Astrocyte (in vitro differentiated cells and primary cell): ENCODE data around the gene NTM. TPM values are rescaled to one million over a fixed set of nuclear protein-coding genes. Genes with fewer than 3 reads are reported as not detected.

Experiments
- DNase-seq: peaks from one replicate; pipeline ENCODE4 v3.0.0-alpha.2; 2010; ENCODE audit warnings: low read depth
- FAIRE-seq: peaks from 2 replicates; lab custom pipeline; 2011; peaks lifted over from hg19 to GRCh38; lab: Jason Lieb, UNC
- H2AFZ ChIP-seq: 2 replicates; pipeline ENCODE4 v1.6.0; 2012; ENCODE audit warnings: low read depth, low read length, inconsistent platforms
- H3K27ac ChIP-seq: 2 replicates; pipeline ENCODE4 v1.5.1; 2011; ENCODE audit warnings: low read depth, low read length, inconsistent platforms
- H3K27me3 ChIP-seq: 2 replicates; pipeline ENCODE4 v1.6.0; 2011; ENCODE audit warnings: low read length, inconsistent platforms; ENCODE audit not compliant: insufficient read depth
- H3K36me3 ChIP-seq: 2 replicates; pipeline ENCODE4 v1.5.1; 2011; ENCODE audit warnings: low read length, inconsistent platforms; ENCODE audit not compliant: insufficient read depth
- H3K4me1 ChIP-seq: 2 replicates; pipeline ENCODE4 v1.5.1; 2011; ENCODE audit warnings: low read length, inconsistent platforms; ENCODE audit not compliant: insufficient read depth
- H3K4me2 ChIP-seq: 2 replicates; pipeline ENCODE4 v1.6.0; 2012; ENCODE audit warnings: low read length, inconsistent platforms
- H3K4me3 ChIP-seq: 2 replicates; pipeline ENCODE4 v1.5.1; 2011; ENCODE audit warnings: low read depth, mild to moderate bottlenecking, low read length, inconsistent platforms; ENCODE audit not compliant: insufficient read depth
- H3K79me2 ChIP-seq: 2 replicates; pipeline ENCODE4 v1.6.0; 2012; ENCODE audit warnings: mild to moderate bottlenecking, low read length, inconsistent platforms; ENCODE audit not compliant: insufficient read depth
- H3K9ac ChIP-seq: 2 replicates; pipeline ENCODE4 v1.6.0; 2012; ENCODE audit warnings: mild to moderate bottlenecking, low read length, inconsistent platforms
- H3K9me3 ChIP-seq: 2 replicates; pipeline ENCODE4 v1.5.1; 2012; ENCODE audit warnings: low read depth, mild to moderate bottlenecking, low read length, inconsistent platforms; ENCODE audit not compliant: insufficient read depth
- H4K20me1 ChIP-seq: 2 replicates; pipeline ENCODE4 v1.6.0; 2012; ENCODE audit warnings: low read length, inconsistent platforms; ENCODE audit not compliant: insufficient read depth
- H3K27ac Mint-ChIP-seq: one replicate; pipeline ENCODE4 v1.8.0; 2021; ENCODE audit warnings: mild to moderate bottlenecking, mixed read lengths; ENCODE audit not compliant: unreplicated experiment
- H3K27me3 Mint-ChIP-seq: one replicate; pipeline ENCODE4 v1.8.0; 2021; ENCODE audit warnings: low read depth, mixed read lengths; ENCODE audit not compliant: unreplicated experiment
- H3K36me3 Mint-ChIP-seq: one replicate; pipeline ENCODE4 v1.8.0; 2021; ENCODE audit warnings: low read depth, mixed read lengths; ENCODE audit not compliant: unreplicated experiment
- H3K4me1 Mint-ChIP-seq: one replicate; pipeline ENCODE4 v1.8.0; 2021; ENCODE audit warnings: low read depth, mixed read lengths; ENCODE audit not compliant: unreplicated experiment
- H3K4me3 Mint-ChIP-seq: one replicate; pipeline ENCODE4 v1.8.0; 2021; ENCODE audit warnings: mild to moderate bottlenecking, moderate library complexity, mixed read lengths; ENCODE audit not compliant: unreplicated experiment
- H3K9me3 Mint-ChIP-seq: one replicate; pipeline ENCODE4 v1.8.0; 2021; ENCODE audit warnings: mild to moderate bottlenecking, mixed read lengths; ENCODE audit not compliant: unreplicated experiment
- EZH2 ChIP-seq: IDR thresholded peaks from 2 replicates; pipeline ENCODE4 v1.6.1; 2012; ENCODE audit warnings: mild to moderate bottlenecking, low read length, inconsistent platforms; ENCODE audit not compliant: insufficient read depth
- total RNA-seq: library from RNA; stranded (reverse); gene quantifications from 2 replicates; pipeline ENCODE4 v1.2.1, GENCODE V29; 2021
- TF ChIP-seq, protein P1 (sequence below): IDR thresholded peaks from 2 replicates; pipeline ENCODE4 v1.5.1; 2011; ENCODE audit warnings: low read depth, mild to moderate bottlenecking, inconsistent platforms, low read length, moderate library complexity; ENCODE audit not compliant: insufficient read depth

NTM gene
- total RNA-seq, 1 donor from 2014 or later: 98.2 TPM

DNA sequence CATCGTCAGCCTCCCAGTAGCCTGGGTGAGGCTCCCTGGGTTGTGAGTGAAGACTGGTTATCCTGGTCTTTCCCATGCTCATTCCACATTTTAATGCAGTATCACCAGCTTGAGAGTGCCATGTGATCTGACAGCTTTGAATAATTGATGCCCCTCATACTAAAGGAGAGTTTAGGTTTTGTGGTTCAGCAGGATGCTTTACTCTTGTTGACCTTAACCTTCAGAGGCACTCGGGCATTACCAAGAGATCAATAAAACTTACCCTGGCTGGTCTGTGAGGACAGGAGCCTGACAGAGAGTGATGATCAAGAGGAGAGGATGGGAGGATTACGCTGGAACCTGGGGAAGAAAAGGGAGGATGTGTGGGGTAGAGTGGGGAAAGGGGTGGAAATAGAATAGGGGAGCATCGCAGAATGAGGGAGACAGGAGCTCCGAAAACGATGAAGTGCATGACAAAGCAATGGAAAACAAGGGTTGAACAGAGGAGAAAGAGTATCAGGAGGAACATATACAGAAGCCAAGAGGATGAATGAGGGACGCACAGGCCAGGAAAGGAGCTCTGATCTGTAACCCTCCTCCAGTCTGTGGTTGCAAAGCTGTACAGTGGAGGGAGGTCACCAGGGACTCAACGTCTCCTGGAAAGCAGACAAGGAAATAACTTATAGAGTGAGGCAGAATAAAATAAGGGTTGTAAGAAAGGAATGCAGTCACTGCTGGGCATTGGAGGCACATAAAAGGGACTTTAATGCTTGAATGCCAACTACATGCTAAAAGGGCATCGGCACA lies 594.5 kb downstream of the NTM start:
- Histone ChIP-seq H3K9ac (no peak overlapping the region), H3K36me3 (peaks cover 10% of the 10 kb centered on the region), H3K4me2 (no peak overlapping the region), H3K9me3 (no peaks in the 10 kb centered on the region), H4K20me1 (peaks cover 4% of the 10 kb centered on the region), H3K4me1 (peaks cover 6% of the 10 kb centered on the region), H3K27me3 (no peaks in the 10 kb centered on the region), H3K27ac (no peak overlapping the region), H3K4me3 (no peak overlapping the region), H3K79me2 (peaks cover 26% of the 10 kb centered on the region), H2AFZ (no peak overlapping the region)
- H3K27me3 Mint-ChIP-seq: no peaks in the 10 kb centered on the region
- no peak for FAIRE-seq
- no peaks in the 10 kb centered on the region for H3K9me3 Mint-ChIP-seq
- peaks cover 15% of the 10 kb centered on the region for H3K36me3 Mint-ChIP-seq
- TF ChIP-seq, protein P1, sequence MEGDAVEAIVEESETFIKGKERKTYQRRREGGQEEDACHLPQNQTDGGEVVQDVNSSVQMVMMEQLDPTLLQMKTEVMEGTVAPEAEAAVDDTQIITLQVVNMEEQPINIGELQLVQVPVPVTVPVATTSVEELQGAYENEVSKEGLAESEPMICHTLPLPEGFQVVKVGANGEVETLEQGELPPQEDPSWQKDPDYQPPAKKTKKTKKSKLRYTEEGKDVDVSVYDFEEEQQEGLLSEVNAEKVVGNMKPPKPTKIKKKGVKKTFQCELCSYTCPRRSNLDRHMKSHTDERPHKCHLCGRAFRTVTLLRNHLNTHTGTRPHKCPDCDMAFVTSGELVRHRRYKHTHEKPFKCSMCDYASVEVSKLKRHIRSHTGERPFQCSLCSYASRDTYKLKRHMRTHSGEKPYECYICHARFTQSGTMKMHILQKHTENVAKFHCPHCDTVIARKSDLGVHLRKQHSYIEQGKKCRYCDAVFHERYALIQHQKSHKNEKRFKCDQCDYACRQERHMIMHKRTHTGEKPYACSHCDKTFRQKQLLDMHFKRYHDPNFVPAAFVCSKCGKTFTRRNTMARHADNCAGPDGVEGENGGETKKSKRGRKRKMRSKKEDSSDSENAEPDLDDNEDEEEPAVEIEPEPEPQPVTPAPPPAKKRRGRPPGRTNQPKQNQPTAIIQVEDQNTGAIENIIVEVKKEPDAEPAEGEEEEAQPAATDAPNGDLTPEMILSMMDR: no peak
- no peak for TF ChIP-seq EZH2
- H3K4me1 Mint-ChIP-seq: peaks cover 25% of the 10 kb centered on the region
- peak overlapping the region; percentile 36 for H3K4me3 Mint-ChIP-seq
- no peak for DNase-seq
- H3K27ac Mint-ChIP-seq: peak overlapping the region; percentile 38

- no peak for TF ChIP-seq EZH2
- TF ChIP-seq, protein P1: no peak
- Histone ChIP-seq H3K4me2 (no peak overlapping the region), H3K9me3 (no peaks in the 10 kb centered on the region), H3K27me3 (no peaks in the 10 kb centered on the region), H3K4me1 (peaks cover 6% of the 10 kb centered on the region), H3K9ac (no peak overlapping the region), H3K36me3 (peaks cover 6% of the 10 kb centered on the region), H3K27ac (no peak overlapping the region), H3K4me3 (no peak overlapping the region), H2AFZ (no peak overlapping the region), H3K79me2 (peaks cover 26% of the 10 kb centered on the region), H4K20me1 (peaks cover 3% of the 10 kb centered on the region)
- peaks cover 25% of the 10 kb centered on the region for H3K4me1 Mint-ChIP-seq
- FAIRE-seq: no peak
- peaks cover 13% of the 10 kb centered on the region for H3K36me3 Mint-ChIP-seq
- no peaks in the 10 kb centered on the region for H3K9me3 Mint-ChIP-seq
- no peak overlapping the region for H3K27ac Mint-ChIP-seq
- no peak for DNase-seq
- no peaks in the 10 kb centered on the region for H3K27me3 Mint-ChIP-seq
- H3K4me3 Mint-ChIP-seq: no peak overlapping the region
Observed at GRCh38 chr11:131965504-131965903, 595.1 kb downstream of the NTM start.

GRCh38 chr11:131966667-131967066 lies 596.3 kb downstream of the NTM start:
- H3K9me3 Mint-ChIP-seq: no peaks in the 10 kb centered on the region
- no peak overlapping the region for H3K4me2 ChIP-seq
- H3K4me3 ChIP-seq: no peak overlapping the region
- no peaks in the 10 kb centered on the region for H3K27me3 ChIP-seq
- H3K4me1 ChIP-seq: peaks cover 6% of the 10 kb centered on the region
- FAIRE-seq (no peak), DNase-seq (no peak)
- no peak overlapping the region for H3K4me3 Mint-ChIP-seq
- H2AFZ ChIP-seq: no peak overlapping the region
- H3K4me1 Mint-ChIP-seq: peaks cover 25% of the 10 kb centered on the region
- no peaks in the 10 kb centered on the region for H3K27me3 Mint-ChIP-seq
- TF ChIP-seq, protein P1: no peak
- no peak for TF ChIP-seq EZH2
- no peak overlapping the region for H3K27ac ChIP-seq
- H3K27ac Mint-ChIP-seq: no peak overlapping the region
- peaks cover 3% of the 10 kb centered on the region for H4K20me1 ChIP-seq
- H3K36me3 ChIP-seq: peaks cover 4% of the 10 kb centered on the region
- no peaks in the 10 kb centered on the region for H3K9me3 ChIP-seq
- H3K9ac ChIP-seq: no peak overlapping the region
- H3K79me2 ChIP-seq: peaks cover 30% of the 10 kb centered on the region
- peaks cover 5% of the 10 kb centered on the region for H3K36me3 Mint-ChIP-seq
